Measurements from ENCODE around the gene RNLS.

Gene RNLS

DNA sequence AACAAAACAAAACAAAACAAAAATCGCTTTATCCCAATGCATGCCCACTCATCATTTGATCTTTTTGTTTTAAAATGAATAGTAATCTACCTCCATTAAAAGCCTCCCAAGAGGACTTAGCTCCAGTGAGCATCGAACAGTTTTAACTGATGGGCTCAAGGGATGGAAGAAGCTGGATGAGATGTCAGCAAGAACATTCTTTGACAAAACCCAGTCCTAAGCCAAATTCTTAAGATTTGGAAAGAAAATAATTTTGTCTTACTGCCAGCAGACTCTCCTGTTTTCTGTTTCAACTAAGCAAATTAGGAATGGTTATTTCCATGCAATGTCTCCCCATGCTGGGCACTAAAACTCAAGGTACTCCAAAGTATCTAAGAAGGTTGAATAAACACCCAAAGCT is 127.3 kb downstream of the RNLS start:
- Histone ChIP-seq H3K27me3 (ENCODE audit: control insufficient read depth in 5 of 5, insufficient read depth in 4 of 5, low read length in 5 of 5) (no peaks in the 10 kb centered on the region), H3K9ac (ENCODE audit: low read length in 5 of 5) (no peak overlapping the region), H3K36me3 (ENCODE audit: control insufficient read depth in 5 of 5, insufficient read depth in 5 of 5, low read length in 5 of 5) (no peaks in the 10 kb centered on the region), H3K9me3 (ENCODE audit: control insufficient read depth in 5 of 5, low read length in 5 of 5) (no peaks in the 10 kb centered on the region), H3K4me3 (ENCODE audit: low read depth in 1 of 5, low read length in 5 of 5) (no peak overlapping the region), H3K27ac (ENCODE audit: low read depth, low read length) (no peak overlapping the region), H3K4me1 (ENCODE audit: control insufficient read depth in 5 of 5, insufficient read depth in 5 of 5, low read length in 5 of 5) (peaks cover 0 to 18% (median 9%) of the 10 kb centered on the region in 5 donors)

DNA sequence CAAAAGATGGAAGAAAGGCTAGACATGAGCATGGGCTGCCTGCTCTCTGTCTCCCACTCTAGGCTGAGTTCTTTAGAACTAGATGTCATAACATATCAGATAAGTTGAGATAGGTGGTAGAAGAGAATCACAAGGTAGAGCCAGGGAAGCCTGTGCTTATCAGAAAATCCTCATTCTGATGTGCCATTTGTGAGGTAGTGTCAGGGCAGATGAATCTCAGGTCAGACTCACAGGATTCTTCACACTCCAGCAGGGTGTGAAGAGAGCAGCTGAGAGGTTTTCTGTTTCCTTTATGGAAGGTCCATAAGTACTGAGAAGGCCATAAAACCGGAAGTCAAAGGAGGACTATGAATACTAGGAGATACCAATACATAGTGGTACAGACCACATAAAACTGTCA is 132.9 kb downstream of the RNLS start:
- Histone ChIP-seq H3K9ac (ENCODE audit: low read length in 5 of 5) (no peak overlapping the region), H3K4me3 (ENCODE audit: low read depth in 1 of 5, low read length in 5 of 5) (no peak overlapping the region), H3K4me1 (ENCODE audit: control insufficient read depth in 5 of 5, insufficient read depth in 5 of 5, low read length in 5 of 5) (peaks cover 0 to 6% (median 0%) of the 10 kb centered on the region in 5 donors), H3K36me3 (ENCODE audit: control insufficient read depth in 5 of 5, insufficient read depth in 5 of 5, low read length in 5 of 5) (no peaks in the 10 kb centered on the region), H3K27ac (ENCODE audit: low read depth, low read length) (no peak overlapping the region), H3K9me3 (ENCODE audit: control insufficient read depth in 5 of 5, low read length in 5 of 5) (no peaks in the 10 kb centered on the region), H3K27me3 (ENCODE audit: control insufficient read depth in 5 of 5, insufficient read depth in 4 of 5, low read length in 5 of 5) (no peaks in the 10 kb centered on the region)

DNA sequence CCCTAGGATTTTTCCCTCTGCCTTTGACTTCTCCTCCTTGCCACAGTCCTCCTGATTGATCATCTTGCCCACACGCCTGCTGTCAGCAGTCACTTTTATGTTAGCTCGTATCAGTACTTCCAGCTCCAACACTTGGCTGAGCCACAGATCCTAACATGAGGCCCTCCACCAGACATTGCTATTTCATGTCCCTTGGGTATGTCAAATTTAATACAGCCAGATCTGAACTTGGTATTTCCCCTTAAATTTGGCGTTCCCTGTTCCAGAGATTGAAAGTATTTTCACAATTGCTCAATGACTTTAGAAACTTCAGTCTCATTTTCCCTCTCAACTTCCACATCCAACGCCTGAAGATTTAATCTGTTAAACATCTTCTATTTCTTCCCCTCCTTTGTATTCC is 140.4 kb downstream of the RNLS start:
- Histone ChIP-seq H3K9ac (ENCODE audit: low read length in 5 of 5) (peak overlapping the region in 1 of 5 donors; percentile 59), H3K9me3 (ENCODE audit: control insufficient read depth in 5 of 5, low read length in 5 of 5) (no peaks in the 10 kb centered on the region), H3K4me1 (ENCODE audit: control insufficient read depth in 5 of 5, insufficient read depth in 5 of 5, low read length in 5 of 5) (peaks cover 0 to 32% (median 9%) of the 10 kb centered on the region in 5 donors), H3K36me3 (ENCODE audit: control insufficient read depth in 5 of 5, insufficient read depth in 5 of 5, low read length in 5 of 5) (no peaks in the 10 kb centered on the region), H3K4me3 (ENCODE audit: low read depth in 1 of 5, low read length in 5 of 5) (peak overlapping the region in 2 of 5 donors; percentile 20 to 33), H3K27ac (ENCODE audit: low read depth, low read length) (peak overlapping the region; percentile 58), H3K27me3 (ENCODE audit: control insufficient read depth in 5 of 5, insufficient read depth in 4 of 5, low read length in 5 of 5) (no peaks in the 10 kb centered on the region)

DNA sequence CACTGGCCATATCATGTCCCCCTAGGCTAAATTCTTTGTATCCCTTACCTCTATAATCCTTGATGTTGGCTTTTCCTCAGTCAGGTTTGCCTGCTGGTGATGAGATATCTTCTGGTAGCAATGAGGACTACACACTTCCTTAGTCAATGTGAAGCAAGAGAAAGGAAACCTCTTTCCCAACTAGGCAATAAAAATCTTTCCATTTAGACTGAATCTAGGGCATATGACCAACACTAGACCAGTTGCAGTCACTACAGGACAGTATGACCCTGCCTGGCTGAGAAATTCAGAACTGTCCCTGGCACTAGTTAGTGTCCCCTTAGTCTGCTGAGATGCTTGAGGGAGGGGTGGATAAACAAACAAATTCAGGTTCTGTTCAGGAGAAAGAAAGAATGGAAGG is 142.6 kb downstream of the RNLS start:
- peak overlapping the region; percentile 33 for H3K27ac ChIP-seq (ENCODE audit: low read depth, low read length)
- H3K36me3 ChIP-seq (ENCODE audit: control insufficient read depth in 5 of 5, insufficient read depth in 5 of 5, low read length in 5 of 5) = no peaks in the 10 kb centered on the region
- H3K9me3 ChIP-seq (ENCODE audit: control insufficient read depth in 5 of 5, low read length in 5 of 5) = no peaks in the 10 kb centered on the region
- H3K4me1 ChIP-seq (ENCODE audit: control insufficient read depth in 5 of 5, insufficient read depth in 5 of 5, low read length in 5 of 5) = peaks cover 0 to 40% (median 9%) of the 10 kb centered on the region in 5 donors
- no peaks in the 10 kb centered on the region for H3K27me3 ChIP-seq (ENCODE audit: control insufficient read depth in 5 of 5, insufficient read depth in 4 of 5, low read length in 5 of 5)
- no peak overlapping the region for H3K9ac ChIP-seq (ENCODE audit: low read length in 5 of 5)
- H3K4me3 ChIP-seq (ENCODE audit: low read depth in 1 of 5, low read length in 5 of 5) = no peak overlapping the region

DNA sequence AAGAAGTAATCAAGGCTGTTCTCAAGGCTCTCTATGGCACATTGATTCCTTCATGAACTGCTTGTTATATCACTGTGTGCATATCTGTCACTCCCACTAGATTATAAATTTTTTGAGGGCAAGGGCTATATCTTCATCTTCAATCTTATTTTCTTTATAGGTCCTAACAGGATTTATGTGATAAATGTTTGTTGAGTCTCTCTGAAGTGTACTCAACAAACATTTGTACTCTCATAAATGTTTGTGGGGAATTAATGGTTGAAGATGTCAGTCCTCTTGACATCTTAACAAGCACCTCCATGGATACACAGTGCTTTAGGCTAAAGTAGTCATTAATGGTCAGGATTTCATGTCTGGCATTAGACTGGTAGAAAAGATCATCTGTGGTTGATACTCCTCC is 143.2 kb downstream of the RNLS start:
- Histone ChIP-seq H3K27ac (ENCODE audit: low read depth, low read length) (peak overlapping the region; percentile 33), H3K9me3 (ENCODE audit: control insufficient read depth in 5 of 5, low read length in 5 of 5) (no peaks in the 10 kb centered on the region), H3K4me1 (ENCODE audit: control insufficient read depth in 5 of 5, insufficient read depth in 5 of 5, low read length in 5 of 5) (peaks cover 0 to 40% (median 9%) of the 10 kb centered on the region in 5 donors), H3K27me3 (ENCODE audit: control insufficient read depth in 5 of 5, insufficient read depth in 4 of 5, low read length in 5 of 5) (no peaks in the 10 kb centered on the region), H3K36me3 (ENCODE audit: control insufficient read depth in 5 of 5, insufficient read depth in 5 of 5, low read length in 5 of 5) (no peaks in the 10 kb centered on the region), H3K4me3 (ENCODE audit: low read depth in 1 of 5, low read length in 5 of 5) (no peak overlapping the region), H3K9ac (ENCODE audit: low read length in 5 of 5) (no peak overlapping the region)

DNA sequence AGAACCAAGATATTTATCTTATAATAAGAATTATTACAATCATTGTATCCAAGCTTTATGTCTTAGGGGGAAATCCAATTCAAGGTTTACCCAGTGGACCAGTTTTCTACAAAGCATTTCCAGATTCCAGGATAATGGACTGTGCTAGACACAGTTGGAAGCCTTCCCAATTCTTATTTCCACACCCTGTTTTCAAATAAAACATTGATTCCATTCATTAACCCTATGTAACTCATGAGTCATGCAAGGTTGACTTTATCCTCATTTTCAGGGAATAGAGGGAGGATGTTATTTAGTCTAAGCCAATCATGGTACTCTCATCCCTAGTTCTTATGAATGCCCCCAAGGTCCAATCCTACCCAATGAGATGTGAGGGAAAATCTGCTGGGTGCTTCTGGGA is 145.7 kb downstream of the RNLS start:
- Histone ChIP-seq H3K36me3 (ENCODE audit: control insufficient read depth in 5 of 5, insufficient read depth in 5 of 5, low read length in 5 of 5) (no peaks in the 10 kb centered on the region), H3K27me3 (ENCODE audit: control insufficient read depth in 5 of 5, insufficient read depth in 4 of 5, low read length in 5 of 5) (no peaks in the 10 kb centered on the region), H3K9ac (ENCODE audit: low read length in 5 of 5) (no peak overlapping the region), H3K4me1 (ENCODE audit: control insufficient read depth in 5 of 5, insufficient read depth in 5 of 5, low read length in 5 of 5) (peaks cover 0 to 42% (median 7%) of the 10 kb centered on the region in 5 donors), H3K27ac (ENCODE audit: low read depth, low read length) (no peak overlapping the region), H3K9me3 (ENCODE audit: control insufficient read depth in 5 of 5, low read length in 5 of 5) (no peaks in the 10 kb centered on the region), H3K4me3 (ENCODE audit: low read depth in 1 of 5, low read length in 5 of 5) (no peak overlapping the region)

DNA sequence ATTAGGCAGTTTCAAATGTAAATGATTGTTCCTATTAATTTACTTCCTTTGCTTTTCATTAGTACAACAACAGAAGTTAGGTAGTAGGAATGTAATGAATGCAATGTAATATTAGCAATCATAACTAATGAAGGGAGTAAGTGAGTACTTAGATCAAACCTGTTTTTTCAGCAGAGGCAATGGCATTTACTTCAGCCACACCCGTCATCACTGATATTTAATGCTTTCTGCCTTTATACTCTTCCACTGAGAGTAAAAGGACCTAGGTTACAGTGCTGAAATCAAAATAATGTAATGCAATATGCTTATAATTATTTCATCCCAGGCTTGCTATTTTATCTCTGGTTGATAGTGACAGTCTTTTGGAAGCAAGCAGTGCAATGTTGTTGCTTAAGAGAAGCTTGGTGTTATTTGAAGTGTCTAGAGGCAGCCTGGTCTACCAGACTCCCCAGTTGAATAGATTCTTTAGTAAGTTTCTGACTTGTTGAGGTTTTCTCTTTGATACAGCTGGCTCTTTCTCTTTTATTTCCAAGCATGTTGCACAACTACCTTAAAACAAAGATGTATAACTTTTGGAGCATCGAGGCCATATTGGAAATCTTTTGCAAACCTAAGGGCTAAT is 149.4 kb downstream of the RNLS start:
- Histone ChIP-seq H3K4me1 (ENCODE audit: control insufficient read depth in 5 of 5, insufficient read depth in 5 of 5, low read length in 5 of 5) (peaks cover 0 to 32% (median 6%) of the 10 kb centered on the region in 5 donors), H3K9me3 (ENCODE audit: control insufficient read depth in 5 of 5, low read length in 5 of 5) (no peaks in the 10 kb centered on the region), H3K27me3 (ENCODE audit: control insufficient read depth in 5 of 5, insufficient read depth in 4 of 5, low read length in 5 of 5) (no peaks in the 10 kb centered on the region), H3K36me3 (ENCODE audit: control insufficient read depth in 5 of 5, insufficient read depth in 5 of 5, low read length in 5 of 5) (no peaks in the 10 kb centered on the region), H3K9ac (ENCODE audit: low read length in 5 of 5) (no peak overlapping the region), H3K4me3 (ENCODE audit: low read depth in 1 of 5, low read length in 5 of 5) (no peak overlapping the region), H3K27ac (ENCODE audit: low read depth, low read length) (no peak overlapping the region)

DNA sequence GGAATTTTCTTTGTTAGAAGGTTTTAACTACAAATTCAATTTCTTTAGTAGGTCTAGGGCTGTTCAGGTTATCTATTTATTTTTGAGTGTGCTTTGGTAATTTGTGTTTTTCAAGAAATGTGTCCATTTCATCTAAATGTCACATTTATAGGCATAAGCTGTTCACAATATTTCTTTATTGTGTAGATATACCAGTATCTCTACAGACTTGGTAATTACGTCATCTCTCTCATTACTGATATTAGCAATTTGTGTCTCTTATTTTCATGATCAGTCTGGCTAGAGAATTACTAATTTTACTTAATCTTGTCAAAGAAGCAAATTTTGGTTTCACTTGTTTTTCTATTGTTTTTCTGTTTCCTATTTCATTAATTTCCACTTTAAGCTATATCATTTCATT is 152.0 kb downstream of the RNLS start:
- Histone ChIP-seq H3K9me3 (ENCODE audit: control insufficient read depth in 5 of 5, low read length in 5 of 5) (no peaks in the 10 kb centered on the region), H3K4me3 (ENCODE audit: low read depth in 1 of 5, low read length in 5 of 5) (no peak overlapping the region), H3K9ac (ENCODE audit: low read length in 5 of 5) (no peak overlapping the region), H3K27ac (ENCODE audit: low read depth, low read length) (no peak overlapping the region), H3K27me3 (ENCODE audit: control insufficient read depth in 5 of 5, insufficient read depth in 4 of 5, low read length in 5 of 5) (no peaks in the 10 kb centered on the region), H3K4me1 (ENCODE audit: control insufficient read depth in 5 of 5, insufficient read depth in 5 of 5, low read length in 5 of 5) (peaks cover 0 to 27% (median 10%) of the 10 kb centered on the region in 5 donors), H3K36me3 (ENCODE audit: control insufficient read depth in 5 of 5, insufficient read depth in 5 of 5, low read length in 5 of 5) (no peaks in the 10 kb centered on the region)

DNA sequence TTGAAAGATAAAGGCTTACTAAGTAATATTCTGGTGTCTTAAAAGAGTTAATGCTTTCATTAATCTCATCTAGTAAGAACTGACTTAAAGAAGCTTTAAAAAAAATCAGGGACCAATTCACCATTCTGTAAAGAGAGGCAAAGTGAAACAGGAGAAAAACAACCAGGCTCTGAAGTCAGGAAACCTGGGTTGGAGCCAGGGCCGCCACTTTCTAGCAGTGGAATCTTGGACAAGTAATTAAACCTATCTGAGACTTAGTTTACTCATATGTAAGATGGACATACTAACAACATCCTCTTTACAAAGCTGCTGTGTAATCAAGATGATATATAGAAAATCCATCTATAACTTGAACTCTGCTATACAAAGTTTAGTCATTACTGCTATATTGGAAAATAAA is 154.1 kb downstream of the RNLS start:
- peaks cover 0 to 21% (median 10%) of the 10 kb centered on the region in 5 donors for H3K4me1 ChIP-seq (ENCODE audit: control insufficient read depth in 5 of 5, insufficient read depth in 5 of 5, low read length in 5 of 5)
- no peak overlapping the region for H3K9ac ChIP-seq (ENCODE audit: low read length in 5 of 5)
- H3K4me3 ChIP-seq (ENCODE audit: low read depth in 1 of 5, low read length in 5 of 5) = no peak overlapping the region
- no peaks in the 10 kb centered on the region for H3K36me3 ChIP-seq (ENCODE audit: control insufficient read depth in 5 of 5, insufficient read depth in 5 of 5, low read length in 5 of 5)
- H3K9me3 ChIP-seq (ENCODE audit: control insufficient read depth in 5 of 5, low read length in 5 of 5) = no peaks in the 10 kb centered on the region
- H3K27me3 ChIP-seq (ENCODE audit: control insufficient read depth in 5 of 5, insufficient read depth in 4 of 5, low read length in 5 of 5) = no peaks in the 10 kb centered on the region
- H3K27ac ChIP-seq (ENCODE audit: low read depth, low read length) = peak overlapping the region; percentile 66

DNA sequence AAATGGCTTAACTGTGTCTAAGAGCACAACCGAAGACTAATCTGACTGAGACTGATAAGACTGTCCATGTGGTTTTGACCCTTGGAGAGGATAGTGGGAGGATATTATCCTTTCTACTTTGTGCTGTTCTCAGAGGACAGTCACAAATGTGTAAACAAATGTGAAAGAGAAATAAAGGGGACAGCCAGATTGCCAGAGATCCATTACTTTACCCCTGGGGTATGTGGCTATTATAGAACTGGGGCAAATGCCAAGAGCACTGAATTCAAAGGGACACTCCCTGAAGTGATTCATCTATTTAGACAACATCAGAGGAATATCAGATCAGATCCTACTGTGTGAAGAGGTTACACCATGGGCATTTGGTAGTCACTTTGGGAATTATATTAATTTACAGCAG is 154.7 kb downstream of the RNLS start:
- Histone ChIP-seq H3K9me3 (ENCODE audit: control insufficient read depth in 5 of 5, low read length in 5 of 5) (no peaks in the 10 kb centered on the region), H3K4me3 (ENCODE audit: low read depth in 1 of 5, low read length in 5 of 5) (no peak overlapping the region), H3K36me3 (ENCODE audit: control insufficient read depth in 5 of 5, insufficient read depth in 5 of 5, low read length in 5 of 5) (no peaks in the 10 kb centered on the region), H3K27ac (ENCODE audit: low read depth, low read length) (peak overlapping the region; percentile 17), H3K27me3 (ENCODE audit: control insufficient read depth in 5 of 5, insufficient read depth in 4 of 5, low read length in 5 of 5) (no peaks in the 10 kb centered on the region), H3K4me1 (ENCODE audit: control insufficient read depth in 5 of 5, insufficient read depth in 5 of 5, low read length in 5 of 5) (peaks cover 0 to 16% (median 8%) of the 10 kb centered on the region in 5 donors), H3K9ac (ENCODE audit: low read length in 5 of 5) (no peak overlapping the region)
